Measurements from ENCODE around the gene RPH3AL.
A peak's percentile ranks its signal among the peaks of the same experiment; 100 is the strongest.

The RPH3AL gene

DNA sequence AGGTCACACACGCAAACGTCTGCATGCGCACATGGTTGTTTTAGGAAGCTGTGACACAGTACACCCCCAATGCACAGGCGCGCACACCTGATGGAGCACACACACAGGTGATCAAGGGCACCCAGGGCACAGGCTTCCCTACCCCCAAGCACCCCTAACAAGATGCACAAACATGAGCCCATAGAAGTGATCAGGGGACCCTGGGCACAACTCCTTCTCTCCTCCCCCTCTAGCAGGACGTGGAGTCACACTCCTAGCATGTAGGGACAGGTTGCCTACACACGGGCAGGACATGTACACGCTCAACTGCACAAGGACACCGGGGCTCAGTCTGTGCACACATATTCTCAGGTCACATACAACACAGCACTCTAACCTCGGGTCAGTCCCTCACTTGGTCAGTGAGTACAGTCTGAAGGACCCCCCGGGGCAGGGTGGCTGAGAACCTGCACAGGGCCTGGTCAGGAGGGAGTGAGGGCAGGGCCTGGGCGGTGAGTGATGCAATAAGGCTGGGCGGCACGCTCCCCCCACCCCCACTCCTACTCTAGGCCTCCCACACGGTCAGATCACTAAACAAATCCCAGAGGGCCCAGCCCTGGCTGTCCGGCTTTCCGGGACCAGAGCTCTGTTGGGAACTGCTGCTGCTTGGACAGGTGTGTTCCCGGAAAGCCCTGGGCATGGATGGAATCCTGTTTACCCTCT is 170.4 kb downstream of the RPH3AL start:
- CTCF ChIA-PET: no interaction called here
- no peak overlapping the region for H3K27ac ChIP-seq
- DNase-seq (ENCODE audit: low spot score): no peak
- TF ChIP-seq, protein P1, sequence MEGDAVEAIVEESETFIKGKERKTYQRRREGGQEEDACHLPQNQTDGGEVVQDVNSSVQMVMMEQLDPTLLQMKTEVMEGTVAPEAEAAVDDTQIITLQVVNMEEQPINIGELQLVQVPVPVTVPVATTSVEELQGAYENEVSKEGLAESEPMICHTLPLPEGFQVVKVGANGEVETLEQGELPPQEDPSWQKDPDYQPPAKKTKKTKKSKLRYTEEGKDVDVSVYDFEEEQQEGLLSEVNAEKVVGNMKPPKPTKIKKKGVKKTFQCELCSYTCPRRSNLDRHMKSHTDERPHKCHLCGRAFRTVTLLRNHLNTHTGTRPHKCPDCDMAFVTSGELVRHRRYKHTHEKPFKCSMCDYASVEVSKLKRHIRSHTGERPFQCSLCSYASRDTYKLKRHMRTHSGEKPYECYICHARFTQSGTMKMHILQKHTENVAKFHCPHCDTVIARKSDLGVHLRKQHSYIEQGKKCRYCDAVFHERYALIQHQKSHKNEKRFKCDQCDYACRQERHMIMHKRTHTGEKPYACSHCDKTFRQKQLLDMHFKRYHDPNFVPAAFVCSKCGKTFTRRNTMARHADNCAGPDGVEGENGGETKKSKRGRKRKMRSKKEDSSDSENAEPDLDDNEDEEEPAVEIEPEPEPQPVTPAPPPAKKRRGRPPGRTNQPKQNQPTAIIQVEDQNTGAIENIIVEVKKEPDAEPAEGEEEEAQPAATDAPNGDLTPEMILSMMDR (conservative IDR thresholded peaks at IDR 0.05; ENCODE audit: low read depth): no peak
- POLR2A ChIA-PET (ENCODE audit: low non-redundant PET): no interaction called here

DNA sequence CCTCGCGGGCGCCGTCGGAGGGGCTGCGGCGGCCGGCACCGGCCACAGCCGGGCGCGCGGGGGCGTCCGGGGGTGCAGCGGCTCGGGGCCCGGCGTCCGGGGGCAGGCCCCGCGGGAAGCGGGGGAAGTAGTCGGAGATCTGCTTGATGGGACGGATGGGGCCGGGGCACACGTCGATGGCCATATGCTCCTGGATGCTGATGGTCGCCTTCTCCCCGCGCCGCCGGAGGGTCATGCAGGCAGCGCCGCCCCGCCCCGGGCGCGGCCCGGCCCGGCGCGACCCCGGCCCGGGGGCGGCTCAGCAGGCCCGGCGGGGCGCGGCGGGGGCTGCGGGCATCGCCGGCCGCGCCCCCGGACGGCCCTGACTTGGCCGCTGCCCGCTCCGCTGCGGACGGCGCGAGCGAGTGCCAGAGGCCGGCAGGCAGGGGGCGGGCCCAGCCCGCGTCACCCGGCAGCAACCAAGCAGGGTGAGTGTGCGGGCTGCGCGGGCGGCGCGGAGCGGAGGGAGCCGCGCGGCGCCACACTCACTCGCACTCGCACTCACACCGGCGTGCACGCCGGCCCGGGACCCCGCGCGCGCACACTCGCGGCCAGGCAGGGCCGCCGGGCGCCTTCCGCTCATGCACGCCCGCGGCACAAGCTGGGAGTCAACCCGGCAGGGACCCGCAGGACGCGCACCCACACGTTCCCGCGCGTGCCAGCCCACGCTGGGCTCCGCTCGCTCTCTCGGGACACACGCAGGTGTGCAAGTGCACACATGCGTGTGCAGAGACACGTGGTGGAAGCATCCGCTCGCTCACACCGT is 171.2 kb downstream of the RPH3AL start, which contains the start of gene DOC2B:
Gene DOC2B (minus strand): TSS at position 406 of the 805 bp plus-strand sequence. CDS start 171 bp downstream, at position 235.
- ChIA-PET CTCF (no interaction called here), POLR2A (ENCODE audit: low non-redundant PET) (no interaction called here)
- peak; percentile 59 for DNase-seq (ENCODE audit: low spot score)
- TF ChIP-seq, protein P1 (conservative IDR thresholded peaks at IDR 0.05; ENCODE audit: low read depth): no peak
- H3K27ac ChIP-seq: no peak within 1 kb of the TSS

DNA sequence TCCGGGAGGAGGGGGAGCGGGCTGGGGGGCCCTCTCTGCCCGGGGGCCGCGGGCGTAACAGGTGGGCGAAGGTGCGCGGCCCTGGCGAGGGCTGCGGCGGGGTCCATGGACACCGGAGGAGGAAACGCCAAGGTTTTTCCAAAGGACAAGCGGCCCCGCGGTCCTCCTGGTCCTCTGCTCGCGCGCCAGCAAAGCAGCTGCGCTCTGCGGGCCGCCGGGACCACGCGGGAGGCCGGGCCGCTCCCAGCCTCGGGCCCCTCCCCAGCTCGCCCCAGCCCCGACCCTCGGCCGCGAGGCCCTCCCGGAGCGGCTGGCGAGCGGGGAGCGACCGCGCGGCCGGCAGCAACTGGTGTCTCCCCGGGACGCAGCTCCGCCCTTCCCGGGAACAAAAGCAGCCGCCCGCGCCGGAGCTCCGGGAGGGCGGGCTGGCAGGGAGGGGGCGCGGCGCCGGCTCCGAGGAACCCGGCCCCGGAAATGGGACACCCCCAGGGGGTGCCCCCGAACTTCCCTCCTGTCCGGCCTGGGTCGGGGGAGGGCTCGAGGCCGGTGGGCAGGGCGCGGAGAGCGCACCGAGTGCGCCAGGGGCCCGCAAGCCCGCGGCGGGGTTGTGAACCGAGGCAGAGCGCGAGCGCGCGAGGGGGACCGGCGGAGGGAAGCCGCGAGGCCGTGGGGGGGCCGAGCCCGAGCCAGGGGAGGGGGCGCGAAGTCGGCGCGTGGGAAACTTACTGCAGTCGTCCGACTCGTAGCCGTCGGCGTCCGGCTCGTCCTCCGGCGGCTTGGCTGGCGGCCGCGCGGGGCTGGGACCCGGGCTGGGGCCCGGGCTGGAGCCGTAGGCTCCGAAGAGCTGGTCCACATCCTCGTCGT is 172.0 kb downstream of the RPH3AL start:
- TF ChIP-seq, protein P1 (conservative IDR thresholded peaks at IDR 0.05; ENCODE audit: low read depth): no peak
- ChIA-PET POLR2A (ENCODE audit: low non-redundant PET) (no interaction called here), CTCF (no interaction called here)
- no peak for DNase-seq (ENCODE audit: low spot score)
- H3K27ac ChIP-seq: no peak overlapping the region

DNA sequence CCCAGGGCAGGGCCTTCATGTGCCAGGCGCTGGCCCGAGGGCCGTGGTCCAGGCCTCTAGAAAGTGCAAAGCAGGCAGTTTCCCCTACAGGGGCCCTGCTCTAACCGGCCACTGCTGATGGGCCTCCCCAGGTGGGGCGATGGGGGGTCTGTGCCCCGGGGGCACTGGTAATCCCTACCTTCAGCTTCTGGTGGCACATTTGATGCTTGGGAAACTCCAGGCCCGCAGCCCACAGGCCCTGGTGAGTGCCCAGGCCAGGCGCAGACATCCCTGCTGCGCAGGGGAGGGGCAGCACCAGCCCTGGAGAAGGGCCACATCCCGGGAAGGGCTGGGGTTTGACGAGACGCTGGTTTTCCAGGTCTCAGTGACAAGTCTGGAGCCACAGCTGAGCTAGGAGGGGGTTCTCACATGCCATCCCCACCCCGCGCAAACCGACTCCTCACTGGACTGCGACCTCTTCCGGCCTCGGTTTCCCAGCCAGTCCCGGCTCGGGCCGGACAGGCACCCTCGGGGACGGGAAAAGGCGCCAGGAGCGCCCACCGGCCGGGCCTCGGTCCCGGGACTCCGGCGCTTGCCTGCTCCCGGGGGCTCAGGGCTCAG is 172.7 kb downstream of the RPH3AL start:
- ChIA-PET POLR2A (ENCODE audit: low non-redundant PET) (no interaction called here), CTCF (no interaction called here)
- no peak overlapping the region for H3K27ac ChIP-seq
- TF ChIP-seq, protein P1 (conservative IDR thresholded peaks at IDR 0.05; ENCODE audit: low read depth): no peak
- DNase-seq (ENCODE audit: low spot score): no peak

DNA sequence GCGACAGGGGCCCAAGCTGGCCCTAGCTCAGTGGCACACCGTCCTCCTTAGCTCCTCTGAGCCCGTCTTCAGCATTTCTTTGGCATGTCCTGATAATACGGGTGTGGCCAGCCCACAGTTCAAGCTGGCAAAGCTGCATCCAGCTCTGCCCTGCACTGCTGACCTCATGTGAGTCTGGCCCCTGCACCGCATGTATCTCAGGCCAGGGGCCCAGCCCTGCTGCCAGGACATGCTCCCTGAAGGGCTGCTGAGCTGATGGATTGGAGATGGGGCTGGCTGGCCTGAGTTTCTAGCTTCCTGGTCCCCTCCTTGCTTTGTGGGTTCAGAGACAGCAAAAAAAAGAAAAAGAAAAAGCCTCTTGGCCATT is 173.6 kb downstream of the RPH3AL start:
- ChIA-PET CTCF (no interaction called here), POLR2A (ENCODE audit: low non-redundant PET) (no interaction called here)
- TF ChIP-seq, protein P1 (conservative IDR thresholded peaks at IDR 0.05; ENCODE audit: low read depth): no peak
- DNase-seq (ENCODE audit: low spot score): no peak
- no peak overlapping the region for H3K27ac ChIP-seq
